Fibroblast of villous mesenchyme (primary cell): Measurements from ENCODE around the gene SLC36A2. TPM values are rescaled to one million over a fixed set of nuclear protein-coding genes. Genes with fewer than 3 reads are reported as not detected.

Source experiments
- DNase-seq: peaks from one replicate; pipeline ENCODE4 v3.0.0-alpha.2; 2010; ENCODE audit warnings: low read depth
- H3K4me3 ChIP-seq: 2 replicates; pipeline ENCODE4 v1.5.1; 2011; ENCODE audit warnings: low read depth, mild to moderate bottlenecking, low read length
- CTCF ChIP-seq: IDR thresholded peaks from 2 replicates; pipeline ENCODE4 v1.5.1; 2012; ENCODE audit warnings: low read depth, mild to moderate bottlenecking, low read length; ENCODE audit not compliant: insufficient read depth
- total RNA-seq: library from RNA; depleted of rRNA; stranded (reverse); fragments of >200 nt; gene quantifications from 2 replicates; pipeline ENCODE4 v1.2.3, GENCODE V29; 2012

Gene SLC36A2
- total RNA-seq, 1 donor, result not detected

GRCh38 chr5:151338734-151339133 is 8.6 kb downstream of the SLC36A2 start:
- no peak overlapping the region for H3K4me3 ChIP-seq
- no peak for DNase-seq
- TF ChIP-seq CTCF, result no peak

GRCh38 chr5:151332857-151333256 is 14.5 kb downstream of the SLC36A2 start:
- no peak overlapping the region for H3K4me3 ChIP-seq
- TF ChIP-seq CTCF, result no peak
- no peak for DNase-seq

GRCh38 chr5:151328734-151329133 is 18.6 kb downstream of the SLC36A2 start:
- DNase-seq, result no peak
- H3K4me3 ChIP-seq, result no peak overlapping the region
- TF ChIP-seq CTCF, result no peak

GRCh38 chr5:151327585-151327984 is 19.8 kb downstream of the SLC36A2 start:
- no peak for TF ChIP-seq CTCF
- DNase-seq, result no peak
- no peak overlapping the region for H3K4me3 ChIP-seq

GRCh38 chr5:151326266-151326665 is 21.1 kb downstream of the SLC36A2 start:
- DNase-seq, result no peak
- no peak for TF ChIP-seq CTCF
- no peak overlapping the region for H3K4me3 ChIP-seq

- TF ChIP-seq CTCF, result no peak
- H3K4me3 ChIP-seq, result no peak overlapping the region
- no peak for DNase-seq
Observed at GRCh38 chr5:151320481-151320880, 26.9 kb downstream of the SLC36A2 start.

GRCh38 chr5:151318850-151319732 is 28.3 kb downstream of the SLC36A2 start:
- TF ChIP-seq CTCF, result peak; percentile 38
- no peak overlapping the region for H3K4me3 ChIP-seq
- peak; percentile 14 for DNase-seq
